Trophoblast cell (in vitro differentiated cells and primary cell): ENCODE measurements around the gene FBXO3.
"Not testable (repeated sequence)": the region's sequence is repeated elsewhere in the genome, so short reads cannot be mapped to it uniquely, and the experiment has no call there.

Experiments used
- DNase-seq, 2 donors: peaks; one replicate each; pipeline ENCODE4 v3.0.0-alpha.2; 2016
- H2AFZ ChIP-seq: 2 replicates; pipeline ENCODE4 v1.6.1; 2013; ENCODE audit warnings: low read length, moderate library complexity, mild to moderate bottlenecking; ENCODE audit not compliant: insufficient read depth, poor library complexity
- H2AK5ac ChIP-seq: 2 replicates; pipeline ENCODE4 v1.6.1; 2013; ENCODE audit warnings: mild to moderate bottlenecking, low read length
- H2BK120ac ChIP-seq: 2 replicates; pipeline ENCODE4 v1.6.1; 2013; ENCODE audit warnings: low read length, mild to moderate bottlenecking, moderate library complexity; ENCODE audit not compliant: insufficient read depth, poor library complexity
- H2BK12ac ChIP-seq: 2 replicates; pipeline ENCODE4 v1.6.1; 2013; ENCODE audit warnings: mild to moderate bottlenecking, low read length, moderate library complexity
- H2BK5ac ChIP-seq: 2 replicates; pipeline ENCODE4 v1.6.1; 2013; ENCODE audit warnings: low read length, low read depth, moderate library complexity, mild to moderate bottlenecking; ENCODE audit not compliant: poor library complexity
- H3K14ac ChIP-seq: 2 replicates; pipeline ENCODE4 v1.6.1; 2013; ENCODE audit warnings: mild to moderate bottlenecking, low read length
- H3K18ac ChIP-seq: 2 replicates; pipeline ENCODE4 v1.6.1; 2013; ENCODE audit warnings: mild to moderate bottlenecking, low read length
- H3K23ac ChIP-seq: 2 replicates; pipeline ENCODE4 v1.6.1; 2013; ENCODE audit warnings: low read length
- H3K27ac ChIP-seq: 2 replicates; pipeline ENCODE4 v1.5.1; 2013; ENCODE audit warnings: low read depth, mild to moderate bottlenecking, inconsistent platforms, low read length, moderate library complexity
- H3K27me3 ChIP-seq: 2 replicates; pipeline ENCODE4 v1.6.1; 2013; ENCODE audit warnings: inconsistent platforms, mild to moderate bottlenecking, low read length, moderate library complexity; ENCODE audit not compliant: insufficient read depth
- H3K36me3 ChIP-seq, 2 experiments: 1 replicate in 1 of 2; 2 replicates in 1 of 2; pipeline ENCODE4 v1.6.1; 2013; ENCODE audit warnings: low read length in 2 of 2, mild to moderate bottlenecking in 2 of 2, moderate library complexity in 1 of 2; ENCODE audit not compliant: insufficient read depth in 2 of 2, control insufficient read depth in 1 of 2
- H3K4ac ChIP-seq: 2 replicates; pipeline ENCODE4 v1.6.1; 2013; ENCODE audit warnings: low read depth, mild to moderate bottlenecking, low read length, moderate library complexity
- H3K4me1 ChIP-seq, 2 experiments: 1 replicate in 1 of 2; 2 replicates in 1 of 2; pipeline ENCODE4 v1.6.1; 2013; ENCODE audit warnings: low read length in 2 of 2, mild to moderate bottlenecking in 2 of 2, moderate library complexity in 1 of 2; ENCODE audit not compliant: insufficient read depth in 2 of 2, control insufficient read depth in 1 of 2
- H3K4me2 ChIP-seq: 2 replicates; pipeline ENCODE4 v1.6.1; 2013; ENCODE audit warnings: inconsistent platforms, mild to moderate bottlenecking, low read length, moderate library complexity
- H3K4me3 ChIP-seq: 2 replicates; pipeline ENCODE4 v1.5.1; 2013; ENCODE audit warnings: mild to moderate bottlenecking, low read depth, low read length, inconsistent platforms
- H3K79me1 ChIP-seq: one replicate; pipeline ENCODE4 v1.6.1; 2013; ENCODE audit warnings: low read length
- H3K79me2 ChIP-seq: 2 replicates; pipeline ENCODE4 v1.6.1; 2013; ENCODE audit warnings: low read length, mild to moderate bottlenecking; ENCODE audit not compliant: control insufficient read depth, insufficient read depth, poor library complexity
- H3K9ac ChIP-seq: 2 replicates; pipeline ENCODE4 v1.6.1; 2013; ENCODE audit warnings: mild to moderate bottlenecking, low read length
- H3K9me3 ChIP-seq: 2 replicates; pipeline ENCODE4 v1.6.1; 2013; ENCODE audit warnings: low read depth, mild to moderate bottlenecking, control low read depth, inconsistent platforms, low read length; ENCODE audit not compliant: insufficient read depth
- H4K12ac ChIP-seq: 2 replicates; pipeline ENCODE4 v1.6.1; 2013; ENCODE audit warnings: low read depth, mild to moderate bottlenecking, low read length, moderate library complexity
- H4K8ac ChIP-seq: 2 replicates; pipeline ENCODE4 v1.6.1; 2013; ENCODE audit warnings: low read depth, mild to moderate bottlenecking, low read length, moderate library complexity
- H4K91ac ChIP-seq: one replicate; pipeline ENCODE4 v1.6.1; 2013; ENCODE audit warnings: low read depth, mild to moderate bottlenecking, low read length, moderate library complexity
- WGBS: extraction: QIAGEN DNeasy Blood & Tissue Kit; methylation state at CpG from one replicate; pipeline ENCODE4 v1.1.7; 2013; ENCODE audit warnings: missing lambda C conversion rate; ENCODE audit not compliant: insufficient read length, insufficient coverage; ENCODE audit errors: extremely low coverage; 5-methylcytosine and 5-hydroxymethylcytosine counted together

Gene FBXO3

DNA sequence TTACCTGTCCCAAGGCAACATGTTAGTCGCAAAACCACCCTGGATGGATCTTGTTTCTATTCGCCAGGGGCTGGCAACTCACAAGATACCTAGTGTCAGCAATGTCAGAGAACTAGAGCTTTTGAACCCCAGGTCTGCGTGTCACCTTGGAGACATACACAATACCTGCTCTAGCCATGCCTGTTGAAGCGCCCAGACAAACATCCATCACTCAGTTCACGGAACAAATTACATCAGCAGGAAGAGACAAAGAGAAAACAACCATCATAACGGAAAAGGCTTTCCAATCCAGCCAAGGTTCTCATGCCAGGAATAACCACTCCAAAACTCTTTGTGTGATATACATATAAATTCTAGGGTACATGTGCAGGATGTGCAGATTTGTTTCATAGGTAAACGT, 40.3 kb downstream of the FBXO3 start:
- Histone ChIP-seq H3K9me3 (no peaks in the 10 kb centered on the region), H4K91ac (no peak overlapping the region), H2BK5ac (no peak overlapping the region), H3K23ac (no peak overlapping the region), H3K36me3 (peaks cover 2 to 4% of the 10 kb centered on the region in 2 experiments), H3K4me3 (no peak overlapping the region), H3K18ac (no peak overlapping the region), H3K14ac (no peak overlapping the region), H3K27ac (no peak overlapping the region), H3K4me2 (peak overlapping the region; percentile 12), H3K9ac (no peak overlapping the region), H2BK120ac (no peak overlapping the region), H3K4ac (no peak overlapping the region), H3K79me1 (peaks cover 7% of the 10 kb centered on the region), H2AFZ (no peak overlapping the region), H2AK5ac (no peak overlapping the region), H4K8ac (no peak overlapping the region), H3K27me3 (no peaks in the 10 kb centered on the region), H3K79me2 (peaks cover 9% of the 10 kb centered on the region), H4K12ac (no peak overlapping the region), H3K4me1 (peaks cover 6 to 15% of the 10 kb centered on the region in 2 experiments), H2BK12ac (no peak overlapping the region)
- no peak for DNase-seq
- WGBS = no CpG with 5 or more reads among the region's 7 CpGs

DNA sequence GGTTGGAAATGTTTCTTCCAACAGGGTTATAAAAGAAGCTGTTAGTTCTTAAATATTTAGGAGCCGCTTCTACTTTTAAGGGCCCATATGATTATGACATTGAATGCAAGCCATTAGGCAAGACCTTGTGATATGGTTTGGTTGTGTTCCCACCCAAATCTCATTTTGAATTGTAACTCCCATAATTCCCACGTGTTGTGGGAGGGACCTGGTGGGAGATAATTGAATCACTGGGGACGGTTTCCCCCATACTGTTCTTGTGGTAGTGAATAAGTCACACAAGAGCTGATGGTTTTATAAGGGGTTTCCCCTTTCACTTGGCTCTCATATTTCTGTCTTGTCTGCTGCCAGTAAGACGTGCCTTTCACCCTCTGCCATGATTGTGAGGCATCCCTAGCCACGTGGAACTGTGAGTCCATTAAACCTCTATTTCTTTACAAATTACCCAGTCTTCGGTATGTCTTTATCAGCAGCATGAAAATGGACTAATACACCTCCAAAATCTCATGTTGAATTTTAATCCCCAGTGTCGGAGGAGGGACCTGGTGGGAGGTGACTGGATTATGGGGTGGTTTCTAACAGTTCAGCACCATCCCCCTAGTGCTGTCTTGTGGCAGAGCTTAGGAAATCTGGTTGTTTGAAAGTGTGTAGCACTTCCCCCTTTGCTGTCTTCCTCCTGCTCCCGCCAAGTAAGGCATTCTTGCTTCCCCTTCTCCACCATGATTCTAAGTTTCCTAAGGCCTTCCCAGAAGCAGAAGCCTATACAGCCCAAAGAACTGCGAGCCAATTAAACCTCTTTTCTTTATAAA, 42.4 kb downstream of the FBXO3 start:
- H3K4me1 ChIP-seq = peaks cover 3 to 12% of the 10 kb centered on the region in 2 experiments
- no peak overlapping the region for H2BK12ac ChIP-seq
- peaks cover 9% of the 10 kb centered on the region for H3K79me2 ChIP-seq
- H3K4me3 ChIP-seq = no peak overlapping the region
- no peak for DNase-seq
- no peak overlapping the region for H2BK120ac ChIP-seq
- peak overlapping the region; percentile 56 for H3K4ac ChIP-seq
- H3K27ac ChIP-seq = no peak overlapping the region
- H2AFZ ChIP-seq = no peak overlapping the region
- H4K91ac ChIP-seq = no peak overlapping the region
- H2BK5ac ChIP-seq = no peak overlapping the region
- no CpG with 5 or more reads among the region's 9 CpGs for WGBS
- no peaks in the 10 kb centered on the region for H3K9me3 ChIP-seq
- no peaks in the 10 kb centered on the region for H3K27me3 ChIP-seq
- no peak overlapping the region for H3K14ac ChIP-seq
- no peak overlapping the region for H3K23ac ChIP-seq
- no peak overlapping the region for H4K8ac ChIP-seq
- no peak overlapping the region for H2AK5ac ChIP-seq
- H3K36me3 ChIP-seq = peaks cover 2 to 4% of the 10 kb centered on the region in 2 experiments
- H4K12ac ChIP-seq = no peak overlapping the region
- H3K18ac ChIP-seq = no peak overlapping the region
- no peak overlapping the region for H3K4me2 ChIP-seq
- H3K79me1 ChIP-seq = peaks cover 7% of the 10 kb centered on the region
- no peak overlapping the region for H3K9ac ChIP-seq

DNA sequence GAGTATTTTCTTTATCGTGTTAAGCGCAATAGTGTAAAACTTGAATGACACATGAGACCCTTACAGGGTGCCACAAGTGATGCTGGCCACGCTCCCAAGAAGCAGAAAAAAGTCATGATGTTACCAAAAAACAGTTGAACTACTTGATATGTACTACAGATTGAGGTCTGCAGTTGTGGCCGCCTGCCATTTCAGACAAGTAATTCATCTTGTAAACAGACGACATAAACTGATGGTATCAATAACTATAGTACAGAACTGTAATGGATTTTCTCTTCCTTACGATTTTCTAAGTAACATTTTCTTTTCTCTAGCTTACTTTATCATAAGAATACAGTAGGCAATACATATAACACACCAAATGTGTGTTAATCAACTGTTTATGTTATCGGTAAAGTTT, 43.6 kb downstream of the FBXO3 start:
- H3K4me3 ChIP-seq = no peak overlapping the region
- no peak for DNase-seq
- H2AK5ac ChIP-seq = no peak overlapping the region
- no peak overlapping the region for H2BK120ac ChIP-seq
- H3K4ac ChIP-seq = no peak overlapping the region
- H3K23ac ChIP-seq = no peak overlapping the region
- H2BK12ac ChIP-seq = no peak overlapping the region
- H4K91ac ChIP-seq = no peak overlapping the region
- H3K27me3 ChIP-seq = no peaks in the 10 kb centered on the region
- no peak overlapping the region for H3K9ac ChIP-seq
- H3K4me1 ChIP-seq = peaks cover 0 to 8% of the 10 kb centered on the region in 2 experiments
- H4K12ac ChIP-seq = no peak overlapping the region
- H2BK5ac ChIP-seq = no peak overlapping the region
- no peak overlapping the region for H3K14ac ChIP-seq
- no peak overlapping the region for H3K18ac ChIP-seq
- no peak overlapping the region for H2AFZ ChIP-seq
- H3K4me2 ChIP-seq = no peak overlapping the region
- WGBS = no CpG with 5 or more reads among the region's 7 CpGs
- H3K79me1 ChIP-seq = no peaks in the 10 kb centered on the region
- H3K36me3 ChIP-seq = peaks cover 2 to 4% of the 10 kb centered on the region in 2 experiments
- H3K27ac ChIP-seq = no peak overlapping the region
- H3K9me3 ChIP-seq = no peaks in the 10 kb centered on the region
- peaks cover 5% of the 10 kb centered on the region for H3K79me2 ChIP-seq
- H4K8ac ChIP-seq = no peak overlapping the region

- H2BK12ac ChIP-seq, H3K14ac ChIP-seq, H3K27ac ChIP-seq, H2BK5ac ChIP-seq, H3K4me2 ChIP-seq, H3K79me2 ChIP-seq, H3K27me3 ChIP-seq, H2AFZ ChIP-seq, H3K18ac ChIP-seq, H3K9ac ChIP-seq, H3K36me3 ChIP-seq, H4K8ac ChIP-seq, H3K4me1 ChIP-seq, DNase-seq, H2BK120ac ChIP-seq, H2AK5ac ChIP-seq, H3K9me3 ChIP-seq, H3K4me3 ChIP-seq, H3K23ac ChIP-seq, H4K91ac ChIP-seq, H4K12ac ChIP-seq, H3K79me1 ChIP-seq, H3K4ac ChIP-seq: not testable (repeated sequence)
- WGBS = no CpG with 5 or more reads among the region's 5 CpGs
Measured at GRCh38 chr11:33729072-33729664, 45.2 kb downstream of the FBXO3 start.
